ENCODE measurements around the gene PPP1R26. TPM values are rescaled to one million over a fixed set of nuclear protein-coding genes. Genes with fewer than 3 reads are reported as not detected.

Gene PPP1R26
- total and polyA plus RNA-seq, 4 donors, result 9.3 to 29.6 (median 18.3) TPM

DNA sequence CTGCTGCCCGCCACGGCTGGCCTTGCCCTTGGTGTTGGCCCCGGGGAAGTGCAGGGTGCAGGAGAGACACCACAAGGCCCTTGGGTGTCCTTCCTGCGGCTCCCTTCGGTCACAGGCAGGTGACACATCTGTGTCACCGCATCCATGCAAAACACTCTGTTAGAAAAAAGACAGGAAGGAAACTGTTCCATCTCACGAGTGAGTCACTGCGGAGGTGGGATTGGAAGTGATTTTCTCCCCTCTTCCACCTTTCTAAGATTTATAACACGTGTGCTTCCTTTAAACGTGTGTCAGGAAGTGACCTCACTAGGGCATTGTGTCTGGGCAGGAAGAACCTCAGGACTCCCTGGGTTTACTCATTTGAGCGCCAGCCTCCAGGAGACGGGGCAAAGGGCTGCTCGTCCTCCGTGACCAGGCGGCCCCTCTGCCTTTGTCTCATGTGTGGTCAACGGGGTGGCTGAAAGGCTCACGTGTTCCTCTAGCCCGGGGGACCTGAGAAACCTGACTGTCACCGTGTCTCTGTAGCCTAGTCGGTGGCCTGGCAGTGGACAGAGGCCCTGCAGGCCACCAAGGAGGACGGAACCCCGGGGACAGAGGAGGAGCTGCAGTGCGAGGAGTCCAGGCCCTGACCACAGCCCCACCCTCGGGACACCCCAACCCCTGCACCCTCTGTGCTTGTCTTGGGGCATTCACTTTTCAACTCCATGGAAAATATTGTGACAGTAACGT, 36.7 kb downstream of the PPP1R26 start:
- Histone ChIP-seq H3K4me1 (ENCODE audit: control insufficient read depth in 5 of 5, insufficient read depth in 5 of 5, low read length in 5 of 5) (no peaks in the 10 kb centered on the region), H3K4me3 (no peak overlapping the region), H3K9ac (ENCODE audit: insufficient read depth in 1 of 2, low read length in 2 of 2) (no peak overlapping the region), H3K9me3 (ENCODE audit: control insufficient read depth in 4 of 4, insufficient read depth in 3 of 4, low read length in 3 of 4) (peaks cover 0 to 2% (median 0%) of the 10 kb centered on the region in 4 donors), H3K27me3 (ENCODE audit: control insufficient read depth in 3 of 3, insufficient read depth in 3 of 3, low read length in 2 of 3) (peaks cover 0 to 4% (median 0%) of the 10 kb centered on the region in 3 donors), H3K36me3 (ENCODE audit: control insufficient read depth in 4 of 4, insufficient read depth in 4 of 4, low read length in 4 of 4) (no peaks in the 10 kb centered on the region), H3K27ac (ENCODE audit: low read depth in 1 of 2, low read length in 1 of 2) (no peak overlapping the region)
- WGBS, 2 donors, result 53 to 57% methylated on average over 25 of the region's 25 CpGs
- TF ChIP-seq, protein P1, sequence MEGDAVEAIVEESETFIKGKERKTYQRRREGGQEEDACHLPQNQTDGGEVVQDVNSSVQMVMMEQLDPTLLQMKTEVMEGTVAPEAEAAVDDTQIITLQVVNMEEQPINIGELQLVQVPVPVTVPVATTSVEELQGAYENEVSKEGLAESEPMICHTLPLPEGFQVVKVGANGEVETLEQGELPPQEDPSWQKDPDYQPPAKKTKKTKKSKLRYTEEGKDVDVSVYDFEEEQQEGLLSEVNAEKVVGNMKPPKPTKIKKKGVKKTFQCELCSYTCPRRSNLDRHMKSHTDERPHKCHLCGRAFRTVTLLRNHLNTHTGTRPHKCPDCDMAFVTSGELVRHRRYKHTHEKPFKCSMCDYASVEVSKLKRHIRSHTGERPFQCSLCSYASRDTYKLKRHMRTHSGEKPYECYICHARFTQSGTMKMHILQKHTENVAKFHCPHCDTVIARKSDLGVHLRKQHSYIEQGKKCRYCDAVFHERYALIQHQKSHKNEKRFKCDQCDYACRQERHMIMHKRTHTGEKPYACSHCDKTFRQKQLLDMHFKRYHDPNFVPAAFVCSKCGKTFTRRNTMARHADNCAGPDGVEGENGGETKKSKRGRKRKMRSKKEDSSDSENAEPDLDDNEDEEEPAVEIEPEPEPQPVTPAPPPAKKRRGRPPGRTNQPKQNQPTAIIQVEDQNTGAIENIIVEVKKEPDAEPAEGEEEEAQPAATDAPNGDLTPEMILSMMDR (IDR thresholded peaks at IDR 0.05; ENCODE audit: control extremely low read depth, extremely low read depth), result no peak
- ATAC-seq (ENCODE audit: insufficient read depth, low FRiP score) (no peak), DNase-seq (no peak)

GRCh38 chr9:135517407-135517822, 37.8 kb downstream of the PPP1R26 start:
- H3K36me3 ChIP-seq (ENCODE audit: control insufficient read depth in 4 of 4, insufficient read depth in 4 of 4, low read length in 4 of 4), result no peaks in the 10 kb centered on the region
- 93 to 96% methylated on average over 24 of the region's 24 CpGs for WGBS, 2 donors

DNA sequence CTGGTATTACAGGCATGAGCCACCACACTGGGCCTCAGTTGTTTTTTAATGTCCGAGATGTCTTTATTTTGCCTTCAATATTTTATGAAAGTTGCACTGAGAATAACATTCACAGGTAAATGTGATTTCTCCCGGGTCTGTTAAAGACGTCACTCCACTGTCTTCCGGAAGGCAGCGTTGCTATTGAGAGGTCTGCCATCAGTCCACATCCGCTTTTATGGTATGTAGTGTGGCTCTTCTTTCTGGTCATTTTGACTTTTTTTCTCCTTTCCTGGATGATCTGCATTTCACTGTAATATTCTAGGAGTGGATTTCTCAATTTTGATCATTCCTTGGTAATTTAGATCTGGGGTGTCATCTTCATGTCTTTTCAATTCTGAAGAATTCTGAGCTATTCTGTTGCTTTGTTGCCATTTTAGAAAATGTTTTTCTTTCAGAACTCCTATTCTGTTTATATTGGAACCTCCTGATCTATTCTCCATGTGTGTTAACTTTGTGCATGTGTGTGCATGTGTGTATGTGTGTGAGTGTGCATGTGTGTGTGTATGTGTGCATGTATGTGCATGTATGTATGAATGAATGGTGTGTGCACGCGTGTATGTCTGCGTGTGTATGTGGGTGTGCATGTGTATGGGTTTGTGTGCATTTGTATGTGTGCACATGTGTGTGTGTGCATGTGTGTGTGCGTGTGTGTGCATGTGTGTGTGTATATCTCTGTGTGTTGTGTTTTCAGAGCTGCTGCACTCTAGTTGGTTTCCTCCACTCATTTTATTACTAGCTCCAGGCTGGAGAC, 39.8 kb downstream of the PPP1R26 start:
- no peak overlapping the region for H3K9ac ChIP-seq (ENCODE audit: insufficient read depth in 1 of 2, low read length in 2 of 2)
- H3K27ac ChIP-seq (ENCODE audit: low read depth in 1 of 2, low read length in 1 of 2), result no peak overlapping the region
- H3K36me3 ChIP-seq (ENCODE audit: control insufficient read depth in 4 of 4, insufficient read depth in 4 of 4, low read length in 4 of 4), result no peaks in the 10 kb centered on the region
- H3K9me3 ChIP-seq (ENCODE audit: control insufficient read depth in 4 of 4, insufficient read depth in 3 of 4, low read length in 3 of 4), result peaks cover 0 to 2% (median 0%) of the 10 kb centered on the region in 4 donors
- TF ChIP-seq, protein P1 (IDR thresholded peaks at IDR 0.05; ENCODE audit: control extremely low read depth, extremely low read depth), result no peak
- H3K4me1 ChIP-seq (ENCODE audit: control insufficient read depth in 5 of 5, insufficient read depth in 5 of 5, low read length in 5 of 5), result no peaks in the 10 kb centered on the region
- DNase-seq (no peak), ATAC-seq (ENCODE audit: insufficient read depth, low FRiP score) (no peak)
- no peak overlapping the region for H3K4me3 ChIP-seq
- H3K27me3 ChIP-seq (ENCODE audit: control insufficient read depth in 3 of 3, insufficient read depth in 3 of 3, low read length in 2 of 3), result peaks cover 0 to 4% (median 0%) of the 10 kb centered on the region in 3 donors
- 92 to 96% methylated on average over 10 of the region's 10 CpGs for WGBS, 2 donors

More at GRCh38 chr9:135517407-135517822, 37.8 kb downstream of the PPP1R26 start:
- H3K27ac ChIP-seq (ENCODE audit: low read depth in 1 of 2, low read length in 1 of 2), result no peak overlapping the region
- TF ChIP-seq, protein P1 (IDR thresholded peaks at IDR 0.05; ENCODE audit: control extremely low read depth, extremely low read depth), result no peak
- DNase-seq (no peak), ATAC-seq (ENCODE audit: insufficient read depth, low FRiP score) (no peak)
- peaks cover 0 to 2% (median 0%) of the 10 kb centered on the region in 4 donors for H3K9me3 ChIP-seq (ENCODE audit: control insufficient read depth in 4 of 4, insufficient read depth in 3 of 4, low read length in 3 of 4)
- no peak overlapping the region for H3K9ac ChIP-seq (ENCODE audit: insufficient read depth in 1 of 2, low read length in 2 of 2)
- H3K4me1 ChIP-seq (ENCODE audit: control insufficient read depth in 5 of 5, insufficient read depth in 5 of 5, low read length in 5 of 5), result no peaks in the 10 kb centered on the region
- H3K27me3 ChIP-seq (ENCODE audit: control insufficient read depth in 3 of 3, insufficient read depth in 3 of 3, low read length in 2 of 3), result peaks cover 0 to 4% (median 0%) of the 10 kb centered on the region in 3 donors
- H3K4me3 ChIP-seq, result no peak overlapping the region

All from lung (tissue), 12 donors.